Measurements from ENCODE around the gene IGFLR1.

- TF ChIP-seq, protein P1, sequence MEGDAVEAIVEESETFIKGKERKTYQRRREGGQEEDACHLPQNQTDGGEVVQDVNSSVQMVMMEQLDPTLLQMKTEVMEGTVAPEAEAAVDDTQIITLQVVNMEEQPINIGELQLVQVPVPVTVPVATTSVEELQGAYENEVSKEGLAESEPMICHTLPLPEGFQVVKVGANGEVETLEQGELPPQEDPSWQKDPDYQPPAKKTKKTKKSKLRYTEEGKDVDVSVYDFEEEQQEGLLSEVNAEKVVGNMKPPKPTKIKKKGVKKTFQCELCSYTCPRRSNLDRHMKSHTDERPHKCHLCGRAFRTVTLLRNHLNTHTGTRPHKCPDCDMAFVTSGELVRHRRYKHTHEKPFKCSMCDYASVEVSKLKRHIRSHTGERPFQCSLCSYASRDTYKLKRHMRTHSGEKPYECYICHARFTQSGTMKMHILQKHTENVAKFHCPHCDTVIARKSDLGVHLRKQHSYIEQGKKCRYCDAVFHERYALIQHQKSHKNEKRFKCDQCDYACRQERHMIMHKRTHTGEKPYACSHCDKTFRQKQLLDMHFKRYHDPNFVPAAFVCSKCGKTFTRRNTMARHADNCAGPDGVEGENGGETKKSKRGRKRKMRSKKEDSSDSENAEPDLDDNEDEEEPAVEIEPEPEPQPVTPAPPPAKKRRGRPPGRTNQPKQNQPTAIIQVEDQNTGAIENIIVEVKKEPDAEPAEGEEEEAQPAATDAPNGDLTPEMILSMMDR (IDR thresholded peaks at IDR 0.05): no peak
- no peak for TF ChIP-seq ZFX (IDR thresholded peaks at IDR 0.05; ENCODE audit: borderline replicate concordance)
Measured at GRCh38 chr19:35696835-35697234, 45.4 kb downstream of the IGFLR1 start.

Measured in 22Rv1 (cell line).